Dermis blood vessel endothelial cell (primary cell): ENCODE results near the gene DENND6A. TPM values are rescaled to one million over a fixed set of nuclear protein-coding genes. Genes with fewer than 3 reads are reported as not detected.
"Not testable (repeated sequence)": the region's sequence is repeated elsewhere in the genome, so short reads cannot be mapped to it uniquely, and the experiment has no call there.

ENCODE experiments used
- DNase-seq: peaks from one replicate; pipeline ENCODE4 v3.0.0; 2010
- total RNA-seq: library from RNA; depleted of rRNA; stranded (reverse); fragments of >200 nt; gene quantifications from 2 replicates; pipeline ENCODE4 v1.2.3, GENCODE V29; 2014

DENND6A gene
- total RNA-seq, 1 donor from 2014 or later = 35.6 TPM

DNA sequence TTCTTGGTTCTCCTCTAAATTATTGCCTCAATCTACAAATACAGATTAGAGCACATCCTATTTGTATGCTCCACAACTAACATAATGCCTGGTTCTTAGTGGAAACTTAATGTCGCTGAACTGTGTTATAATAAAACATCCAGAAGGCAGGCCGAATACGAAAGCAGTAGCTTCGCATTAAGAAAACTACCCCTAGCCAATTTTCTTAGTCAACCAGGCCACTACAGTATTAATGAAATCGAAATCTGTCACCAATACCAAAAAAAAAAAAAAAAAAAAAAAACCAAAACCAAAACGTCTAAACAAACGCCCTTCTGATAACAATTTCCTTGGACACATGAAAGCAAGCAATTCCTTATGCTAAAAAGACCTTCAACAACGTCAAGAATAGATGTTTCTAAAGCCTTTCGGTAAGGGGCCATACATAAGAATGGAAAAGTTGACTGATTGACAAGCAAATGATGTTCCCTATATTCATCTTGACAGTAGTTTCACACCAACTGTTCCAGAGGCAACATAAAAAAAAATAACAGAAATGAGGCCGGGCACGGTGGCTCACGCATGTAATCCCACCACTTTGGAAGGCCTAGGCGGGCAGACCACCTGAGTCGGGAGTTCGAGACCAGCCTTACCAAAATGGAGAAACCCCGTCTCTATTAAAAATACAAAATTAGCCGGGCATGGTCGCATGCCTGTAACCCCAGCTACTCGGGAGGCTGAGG is 1.3 kb downstream of the DENND6A start:
- peak; percentile 12 for DNase-seq

DNA sequence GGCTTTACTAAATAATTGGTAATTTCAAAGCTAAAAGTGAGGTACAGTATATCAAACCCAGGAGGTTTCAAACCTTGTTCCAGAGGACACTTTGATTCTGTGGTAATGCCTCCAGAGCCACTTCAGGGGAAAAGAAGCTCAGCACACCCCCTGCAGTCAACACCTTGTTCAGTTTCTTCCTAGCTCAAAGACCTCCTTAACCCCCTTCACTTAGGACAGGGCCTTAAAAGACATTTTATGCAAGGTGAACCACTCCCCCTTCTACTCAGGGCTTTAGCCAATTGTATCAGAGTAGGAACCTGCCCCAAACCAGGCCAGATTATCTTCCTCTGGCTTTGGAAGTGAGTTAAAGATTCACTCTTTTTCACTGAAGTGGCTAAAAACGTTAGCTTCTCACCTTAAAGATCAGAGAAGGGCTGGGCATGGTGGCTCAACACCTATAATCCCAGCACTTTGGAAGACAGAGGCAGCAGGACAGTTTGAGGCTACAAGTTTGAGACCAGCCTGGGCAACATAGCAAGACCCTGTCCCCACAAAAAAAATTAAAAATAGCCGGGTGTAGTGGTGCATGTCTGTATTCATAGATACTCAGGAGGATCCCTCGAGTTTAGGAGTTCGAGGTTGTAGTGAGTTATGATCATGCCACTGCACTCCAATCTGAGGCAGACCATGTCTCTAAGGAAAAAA is 3.4 kb downstream of the DENND6A start:
- no peak for DNase-seq

DNA sequence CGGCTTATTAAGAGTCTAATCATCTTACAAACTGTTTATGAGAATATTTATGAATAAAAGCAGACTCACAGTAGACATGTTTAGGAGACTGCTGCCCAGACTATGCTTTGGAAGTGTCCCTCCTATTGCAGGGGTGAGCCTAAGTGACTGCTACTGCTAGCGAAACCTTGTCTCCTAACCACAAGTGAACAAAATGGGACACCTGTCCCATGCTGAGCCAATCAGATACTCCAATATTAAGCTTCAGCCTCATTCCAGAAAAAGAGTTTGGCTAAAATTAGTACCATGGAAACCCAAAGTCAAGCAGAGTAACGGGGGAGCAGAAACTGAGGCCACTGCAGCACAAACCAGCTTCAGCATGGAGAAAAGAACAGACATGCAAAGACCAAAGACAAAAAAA is 4.6 kb downstream of the DENND6A start:
- DNase-seq = no peak

DNA sequence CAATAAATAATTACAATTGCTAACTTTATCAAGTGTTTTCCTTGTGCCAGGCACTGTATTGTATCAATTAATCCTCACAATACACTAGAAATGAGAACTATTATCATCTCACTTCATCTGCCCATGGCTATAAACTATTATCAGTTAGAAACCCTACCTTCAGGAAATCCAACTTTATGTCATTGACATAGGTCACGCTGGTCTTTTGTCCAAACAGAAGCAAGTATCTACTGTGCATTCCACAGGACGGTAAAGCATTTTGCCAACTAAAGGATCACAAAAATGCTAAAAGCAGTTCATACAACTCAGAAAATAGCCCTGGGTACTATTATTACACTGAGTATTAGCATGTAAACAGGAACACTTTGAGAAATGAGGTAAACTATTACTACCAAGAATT is 9.6 kb downstream of the DENND6A start:
- peak; percentile 37 for DNase-seq

DNA sequence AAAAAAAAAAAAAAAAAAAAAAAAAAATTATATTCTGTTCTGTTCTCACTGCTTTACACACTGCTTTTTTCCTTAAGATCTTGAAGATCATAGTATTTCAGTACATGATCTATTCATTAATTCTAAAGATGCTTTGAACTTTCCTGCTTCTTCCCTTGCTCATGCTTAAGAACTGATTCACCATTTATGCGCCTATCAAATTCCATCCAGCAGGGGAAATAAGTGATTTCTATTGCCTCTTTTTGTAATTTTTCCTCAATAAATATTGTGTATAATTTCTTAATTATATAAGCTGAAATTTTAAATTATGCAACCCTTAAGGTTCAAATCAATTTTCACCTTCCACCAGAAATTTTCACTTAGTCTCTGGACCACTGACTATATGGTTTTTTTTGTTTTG is 10.6 kb downstream of the DENND6A start:
- DNase-seq = no peak

DNA sequence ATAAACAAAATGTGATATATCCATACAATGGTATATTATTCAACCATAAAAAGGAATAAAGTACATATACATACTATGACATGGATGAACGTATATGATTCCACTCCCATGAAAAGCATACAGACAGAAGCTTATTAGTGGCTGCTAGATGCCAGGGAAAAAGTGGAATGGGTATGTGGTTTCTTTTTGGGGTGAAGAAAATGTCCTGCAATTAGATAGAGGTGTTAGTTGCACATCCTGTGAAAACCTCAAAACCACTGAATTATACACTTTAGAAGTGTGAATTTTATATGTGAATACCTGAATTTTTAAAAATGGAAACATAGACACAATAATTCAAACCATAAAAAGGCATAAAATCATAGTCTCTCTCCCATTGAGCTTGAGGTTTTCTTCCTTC is 11.2 kb downstream of the DENND6A start:
- no peak for DNase-seq

DNA sequence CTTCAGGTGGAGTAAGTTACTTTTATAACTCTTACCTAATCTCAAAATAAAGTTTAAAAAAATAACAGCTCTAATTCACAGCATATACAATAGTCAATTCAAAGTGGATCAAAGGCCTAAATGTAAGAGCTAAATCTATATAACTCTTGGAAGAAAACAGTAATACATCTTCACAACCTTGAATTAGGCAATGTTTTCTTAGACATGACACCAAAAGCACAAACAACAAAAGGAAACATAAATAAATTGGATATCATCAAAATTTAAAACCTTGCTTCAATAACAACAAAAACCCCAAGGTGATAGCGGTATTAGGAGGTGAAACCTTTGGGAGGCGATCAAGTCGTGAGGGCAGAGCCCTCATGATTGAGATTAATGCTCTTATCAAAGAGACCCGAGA is 12.8 kb downstream of the DENND6A start:
- no peak for DNase-seq

DNA sequence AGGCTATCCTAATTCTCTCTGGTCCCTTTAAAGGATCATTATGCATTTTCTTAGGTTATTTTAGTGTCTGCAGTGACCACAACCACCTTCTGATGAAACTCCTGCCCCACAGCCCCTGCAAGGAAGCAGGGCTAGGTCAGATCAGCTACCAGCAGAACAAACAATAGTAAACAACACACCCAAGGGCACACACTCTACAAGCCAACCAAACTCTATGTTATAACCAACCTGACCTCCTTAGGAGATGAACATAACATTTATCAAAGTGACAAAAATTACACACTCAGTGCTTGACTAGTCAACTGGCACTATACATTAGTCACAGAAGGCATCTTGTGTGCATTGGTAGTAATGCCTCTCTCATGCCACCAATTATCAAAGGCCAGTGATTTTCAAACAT is 17.3 kb downstream of the DENND6A start:
- no peak for DNase-seq

DNA sequence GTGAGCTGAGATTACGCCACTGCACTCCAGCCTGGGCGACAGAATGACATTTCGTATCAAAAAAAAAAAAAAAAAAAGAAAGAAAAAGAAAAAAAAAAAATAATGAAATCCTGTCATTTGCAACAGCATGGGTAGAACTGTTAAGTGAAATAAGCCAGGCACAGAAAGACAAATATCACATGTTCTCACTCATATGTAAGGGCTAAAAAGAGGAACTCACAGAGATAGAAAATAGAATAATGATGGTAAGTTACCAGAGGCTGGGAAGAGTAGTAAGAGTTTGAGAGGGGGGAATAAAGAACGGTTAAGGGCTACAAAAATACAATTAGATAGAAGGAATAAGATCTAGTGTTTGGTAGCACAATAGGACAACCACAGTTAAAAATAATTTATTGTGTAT is 19.7 kb downstream of the DENND6A start:
- DNase-seq = no peak

DNA sequence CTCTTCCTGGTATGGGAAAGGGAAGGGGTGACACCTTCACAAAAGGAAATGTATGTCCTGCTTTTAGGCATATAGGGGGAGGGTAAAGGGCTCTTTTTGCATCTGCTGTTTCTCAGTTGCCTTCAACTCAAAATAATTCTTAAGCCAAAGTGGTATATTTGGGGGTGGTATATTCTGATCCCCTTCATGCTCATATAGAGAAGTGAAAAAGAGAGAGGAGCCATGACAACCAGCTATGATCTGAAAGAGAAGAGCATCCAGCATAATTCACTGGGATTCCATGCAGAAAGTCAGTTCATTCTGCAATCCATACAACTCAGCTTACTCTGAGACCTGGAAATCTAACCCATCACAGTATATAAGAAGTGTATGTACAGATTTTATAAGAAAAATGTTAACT is 22.3 kb downstream of the DENND6A start:
- no peak for DNase-seq

DNA sequence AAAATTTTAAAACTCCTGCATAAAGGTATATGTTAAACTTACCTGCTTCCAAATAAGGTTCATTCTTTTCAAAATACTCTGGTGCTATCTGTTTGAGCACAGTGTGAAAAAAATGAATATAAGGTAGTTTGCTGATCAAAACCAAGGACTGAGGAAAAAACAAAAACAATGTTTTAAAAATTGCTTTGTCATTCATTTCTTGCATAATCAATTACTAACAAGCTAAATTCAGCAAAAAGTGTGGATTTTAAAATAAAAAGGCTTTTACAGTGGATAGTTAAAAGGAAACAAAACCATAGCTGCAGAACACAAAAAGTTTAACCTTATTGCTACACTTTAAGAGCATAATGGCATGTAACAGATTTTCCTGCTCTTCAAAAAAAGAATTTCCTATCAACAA is 31.5 kb downstream of the DENND6A start:
- no peak for DNase-seq

DNA sequence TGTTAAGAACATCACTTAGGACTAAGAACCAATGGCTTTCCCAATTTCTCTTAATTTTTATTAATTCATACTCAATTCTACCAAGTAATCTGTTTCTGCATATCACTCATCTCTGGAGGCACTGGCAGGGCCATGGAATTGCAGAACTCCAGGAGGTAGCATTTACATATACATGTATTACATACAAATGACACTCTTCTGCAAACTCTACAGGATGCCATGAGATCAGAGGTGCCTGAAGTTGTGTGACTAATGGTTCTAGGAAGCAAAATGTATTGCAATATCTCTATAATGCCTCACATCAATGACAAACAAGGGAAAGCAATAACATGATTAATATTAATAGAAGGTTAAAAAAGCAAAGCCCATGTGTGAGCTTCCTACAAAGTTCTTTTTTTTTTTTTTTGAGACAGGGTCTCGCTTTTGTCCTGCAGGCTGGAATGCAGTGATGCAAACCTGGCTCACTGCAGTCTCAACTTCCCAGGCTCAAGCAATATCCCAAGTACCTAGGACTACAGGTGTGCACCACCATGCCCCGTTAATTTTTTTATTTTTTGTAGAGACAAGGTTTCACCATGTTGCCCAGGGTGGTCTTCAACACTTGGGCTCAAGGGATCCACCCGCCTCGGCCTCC is 33.0 kb downstream of the DENND6A start:
- DNase-seq = peak; percentile 20

DNA sequence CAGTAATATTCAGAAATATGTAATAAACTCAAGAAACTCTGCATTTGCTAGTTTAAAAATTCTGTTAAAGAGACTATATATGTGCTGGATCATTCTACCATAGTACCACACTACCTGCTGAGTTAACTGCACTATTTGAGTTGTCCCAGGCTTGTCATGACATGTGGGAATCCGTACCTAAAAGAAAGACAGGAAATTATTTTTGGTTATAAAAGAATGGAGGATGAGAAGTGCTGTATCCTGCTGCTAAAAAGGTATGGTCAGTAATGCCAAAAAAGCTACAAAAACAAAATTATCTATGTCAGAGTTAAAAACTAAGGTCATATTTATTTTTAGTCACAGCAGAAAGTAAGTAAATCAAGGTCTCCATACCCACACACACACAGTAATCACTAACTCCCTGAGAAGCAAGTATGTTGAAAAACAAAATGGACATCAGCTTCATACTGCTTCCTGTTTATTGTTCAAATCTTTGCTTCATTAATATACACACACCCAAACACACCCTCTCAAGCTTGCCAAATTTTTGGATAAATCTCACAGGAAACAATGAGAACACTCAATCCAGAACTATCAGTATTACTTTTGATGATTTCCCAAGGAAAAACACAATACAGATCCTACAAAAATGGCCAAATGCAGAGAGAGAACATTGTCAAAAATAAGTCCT is 33.7 kb downstream of the DENND6A start:
- peak; percentile 22 for DNase-seq

DNA sequence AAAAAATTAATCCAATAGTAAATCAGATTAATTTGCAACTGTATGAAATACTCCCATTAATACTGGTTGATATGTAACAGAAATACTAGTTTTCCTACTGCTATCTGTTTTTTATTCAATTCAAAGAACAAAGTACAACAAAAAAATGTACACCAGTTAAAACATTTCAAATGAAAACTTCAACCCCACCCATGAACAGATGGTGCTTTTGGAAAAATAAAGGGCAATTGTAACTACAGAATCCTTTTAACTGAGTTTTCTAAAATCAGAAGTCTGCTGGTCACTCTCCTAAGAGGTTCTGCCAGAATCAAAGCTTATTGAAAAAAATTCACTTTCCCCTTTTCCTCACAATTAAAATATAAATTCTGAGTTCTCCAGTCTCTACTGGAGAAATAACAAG is 34.3 kb downstream of the DENND6A start:
- DNase-seq = no peak

DNA sequence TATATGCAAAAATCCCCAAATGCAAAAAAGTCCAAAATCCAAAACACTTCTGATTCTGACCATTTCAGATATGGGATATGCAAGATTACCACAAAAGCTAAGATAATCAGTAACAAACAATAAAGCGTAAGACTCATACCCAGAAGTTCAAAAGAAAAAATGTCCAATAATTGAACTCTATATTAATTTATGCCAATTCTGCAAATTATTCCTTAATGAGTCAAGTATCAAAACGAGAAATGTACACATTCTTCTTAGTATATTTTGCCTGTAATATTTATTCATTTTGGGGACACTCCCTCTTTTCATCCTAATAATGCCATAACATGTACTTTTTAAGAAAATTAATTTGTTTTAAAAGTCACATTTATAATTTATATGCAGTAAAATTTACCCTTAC is 37.1 kb downstream of the DENND6A start:
- DNase-seq = no peak

DNA sequence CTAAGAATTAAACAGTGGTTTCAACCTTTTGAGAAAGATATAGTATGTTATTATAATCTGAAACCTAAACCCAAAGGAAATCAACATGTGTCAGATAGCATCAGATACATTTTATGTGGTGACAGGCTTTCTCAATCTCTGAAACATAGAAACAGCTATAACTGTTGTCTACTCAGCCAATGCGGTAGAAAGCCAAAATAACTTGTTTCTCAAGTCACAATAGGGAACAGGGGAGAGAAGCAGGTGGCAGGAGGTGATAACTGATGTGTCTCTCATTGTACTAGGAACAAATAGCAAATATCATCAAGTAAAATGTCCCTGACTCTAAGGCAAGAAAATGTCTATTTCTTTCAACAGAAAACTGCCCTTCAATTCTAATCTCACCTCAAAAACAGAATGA is 38.6 kb downstream of the DENND6A start:
- no peak for DNase-seq

DNA sequence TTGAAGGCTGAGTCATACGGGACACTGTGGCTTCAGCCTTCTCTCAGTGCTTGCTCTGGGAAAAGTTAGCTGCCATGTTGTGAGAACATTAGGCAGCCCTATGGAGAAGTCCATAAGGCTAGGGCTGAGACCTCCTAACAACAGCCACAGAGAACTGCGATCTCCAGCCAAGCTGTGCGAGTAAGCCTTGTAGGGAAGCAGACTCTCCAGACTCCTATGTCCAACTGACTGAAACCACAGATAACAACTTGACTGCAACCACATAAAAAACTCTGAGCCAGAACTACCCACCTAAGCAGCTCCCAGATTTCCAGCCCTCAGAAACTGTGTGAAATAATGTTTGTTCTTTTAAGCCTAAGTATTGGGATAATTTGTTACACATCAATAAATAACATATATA is 40.7 kb downstream of the DENND6A start:
- DNase-seq = no peak

DNA sequence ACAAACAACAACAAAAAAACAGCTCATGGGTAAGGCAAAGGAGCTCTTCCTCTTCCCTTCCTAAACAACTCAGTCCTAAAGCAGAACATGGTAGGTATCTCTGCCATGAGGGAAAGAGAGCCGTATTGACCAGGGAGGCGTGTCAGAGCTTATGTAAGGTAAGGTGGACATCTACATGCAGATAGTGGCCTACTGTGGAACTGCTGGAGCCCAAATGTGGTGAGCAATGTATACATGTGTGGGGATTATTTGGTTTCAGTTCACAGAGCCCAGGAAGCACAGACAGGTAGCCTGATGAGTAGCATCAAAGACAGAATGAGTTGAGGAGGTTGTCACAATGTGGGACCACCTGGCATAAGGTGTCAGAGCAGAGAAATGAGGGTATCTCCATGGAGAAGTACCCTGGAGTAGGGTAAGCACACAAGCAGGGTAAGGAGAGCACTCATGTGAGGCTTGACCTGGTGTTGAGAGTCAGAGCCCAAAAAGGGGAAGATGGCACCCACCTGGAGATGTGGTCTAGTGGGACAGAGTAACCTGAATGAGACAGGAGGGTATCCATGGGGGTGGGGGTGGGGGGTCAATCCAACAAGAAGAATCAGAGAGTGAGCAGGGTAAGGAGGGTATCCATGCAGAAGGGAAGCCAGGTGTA is 45.5 kb downstream of the DENND6A start:
- DNase-seq = no peak

DNA sequence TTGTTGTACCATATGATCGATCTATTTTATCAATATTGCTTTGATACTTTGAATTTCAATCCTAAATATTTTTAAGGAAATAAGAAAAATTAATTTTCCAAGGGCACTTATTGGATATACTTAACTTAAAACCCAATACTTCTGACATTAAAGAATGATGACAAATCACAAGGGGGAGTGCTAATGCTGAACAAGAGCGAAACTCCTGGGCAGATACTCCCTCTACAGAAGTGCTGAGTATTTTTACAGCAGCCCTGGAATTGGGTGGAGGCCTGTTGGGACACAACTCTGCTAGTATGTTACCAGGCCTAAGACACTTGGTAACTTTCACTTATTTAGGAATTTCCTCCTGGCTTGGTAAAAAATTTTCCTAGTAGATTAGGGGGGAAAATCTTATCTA is 46.2 kb downstream of the DENND6A start:
- peak; percentile 47 for DNase-seq

DNA sequence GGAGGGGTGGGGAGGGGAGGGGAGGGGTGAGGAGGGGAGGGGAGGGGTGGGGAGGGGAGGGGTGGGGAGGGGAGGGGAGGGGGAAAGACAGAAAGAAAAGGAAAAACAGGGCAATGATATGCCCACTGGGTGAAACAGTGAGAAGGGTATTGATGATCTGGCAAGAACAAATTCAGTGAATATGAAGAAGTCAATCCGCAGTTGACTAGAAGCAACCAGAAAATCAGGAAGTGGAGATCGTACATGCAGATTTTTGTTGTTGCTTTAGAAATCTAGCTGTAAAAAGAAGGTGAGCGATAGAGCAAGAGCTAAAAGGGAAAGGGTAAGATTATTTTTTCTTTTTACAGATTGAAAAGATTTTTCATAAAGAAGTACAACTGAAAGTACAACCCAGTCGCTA is 48.1 kb downstream of the DENND6A start:
- no peak for DNase-seq

DNA sequence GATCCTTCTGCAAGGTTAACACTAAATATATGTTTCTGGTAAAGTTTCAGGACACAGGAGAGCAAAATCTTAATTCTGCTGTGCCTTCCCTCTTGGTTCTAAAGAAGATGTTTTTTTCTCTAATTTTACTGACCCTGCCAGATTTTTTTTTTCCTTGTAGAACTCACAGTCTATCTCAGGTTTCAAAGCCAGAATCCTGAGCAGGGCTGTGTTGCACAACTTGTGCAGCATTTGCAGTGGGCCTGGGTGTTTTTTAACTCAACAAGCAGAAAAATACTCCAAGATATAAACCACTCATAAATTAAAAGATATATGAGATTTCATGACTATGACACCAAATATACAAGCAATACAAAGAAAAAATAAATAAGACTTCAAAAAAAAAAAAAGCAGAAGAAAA is 55.5 kb downstream of the DENND6A start:
- DNase-seq = no peak

DNA sequence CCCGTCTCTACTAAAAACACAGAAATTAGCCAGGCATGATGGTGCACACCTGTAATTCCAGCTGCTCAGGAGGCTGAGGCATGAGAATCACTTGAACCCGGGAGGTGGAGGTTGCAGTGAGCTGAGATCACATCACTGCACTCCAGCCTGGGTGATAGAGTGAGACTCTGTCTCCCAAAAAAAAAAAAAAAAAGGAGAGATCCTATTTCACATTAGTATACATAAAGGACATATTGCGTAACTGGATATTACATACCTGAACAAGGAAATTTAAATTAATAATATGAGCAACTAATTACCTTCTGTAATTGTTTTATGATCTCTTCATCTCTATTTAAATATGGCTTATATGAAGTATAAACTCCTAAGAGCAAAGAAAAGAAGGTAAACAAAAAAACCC is 58.6 kb downstream of the DENND6A start:
- DNase-seq = not testable (repeated sequence)

DNA sequence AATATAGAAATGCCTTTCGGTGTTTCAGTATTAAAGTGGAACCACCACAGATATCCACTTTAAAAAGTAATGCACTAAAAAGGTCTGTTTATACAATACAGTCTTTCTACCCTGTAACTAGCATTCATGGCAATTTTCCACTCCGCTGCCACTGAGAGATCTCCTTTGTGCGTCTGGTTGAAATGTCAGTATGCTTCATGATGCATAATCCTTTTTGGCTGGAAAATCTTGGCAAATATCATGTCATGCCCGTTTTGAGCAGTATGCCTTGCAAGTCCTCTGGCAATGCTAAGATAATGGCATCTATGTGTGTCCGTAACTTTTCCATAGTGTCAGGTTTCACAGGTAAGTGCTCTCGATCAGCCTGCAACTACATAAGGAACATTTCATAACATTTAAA is 64.9 kb downstream of the DENND6A start:
- no peak for DNase-seq
